ENCODE data around the gene NRCAM.

GRCh38 chr7:108452707-108453106, 3.5 kb downstream of the NRCAM start:
- no peak for TF ChIP-seq POLR2A (IDR thresholded peaks at IDR 0.05; ENCODE audit: low read depth, low read length)
- TF ChIP-seq POLR2AphosphoS5 (IDR thresholded peaks at IDR 0.05; ENCODE audit: low read depth, low read length) = no peak
- no peak for TF ChIP-seq TAF1 (IDR thresholded peaks at IDR 0.05; ENCODE audit: low read depth, low read length)
- TF ChIP-seq PAX5 (IDR thresholded peaks at IDR 0.05; ENCODE audit: insufficient read depth, low read length, severe bottlenecking) = no peak
- no peak for TF ChIP-seq SPI1 (IDR thresholded peaks at IDR 0.05; ENCODE audit: low read depth, low read length)
- no peak for TF ChIP-seq POU2F2 (IDR thresholded peaks at IDR 0.05; ENCODE audit: low read depth, low read length)

Data from GM12891 (cell line).